ENCODE results near the gene TRIM67.

DNA sequence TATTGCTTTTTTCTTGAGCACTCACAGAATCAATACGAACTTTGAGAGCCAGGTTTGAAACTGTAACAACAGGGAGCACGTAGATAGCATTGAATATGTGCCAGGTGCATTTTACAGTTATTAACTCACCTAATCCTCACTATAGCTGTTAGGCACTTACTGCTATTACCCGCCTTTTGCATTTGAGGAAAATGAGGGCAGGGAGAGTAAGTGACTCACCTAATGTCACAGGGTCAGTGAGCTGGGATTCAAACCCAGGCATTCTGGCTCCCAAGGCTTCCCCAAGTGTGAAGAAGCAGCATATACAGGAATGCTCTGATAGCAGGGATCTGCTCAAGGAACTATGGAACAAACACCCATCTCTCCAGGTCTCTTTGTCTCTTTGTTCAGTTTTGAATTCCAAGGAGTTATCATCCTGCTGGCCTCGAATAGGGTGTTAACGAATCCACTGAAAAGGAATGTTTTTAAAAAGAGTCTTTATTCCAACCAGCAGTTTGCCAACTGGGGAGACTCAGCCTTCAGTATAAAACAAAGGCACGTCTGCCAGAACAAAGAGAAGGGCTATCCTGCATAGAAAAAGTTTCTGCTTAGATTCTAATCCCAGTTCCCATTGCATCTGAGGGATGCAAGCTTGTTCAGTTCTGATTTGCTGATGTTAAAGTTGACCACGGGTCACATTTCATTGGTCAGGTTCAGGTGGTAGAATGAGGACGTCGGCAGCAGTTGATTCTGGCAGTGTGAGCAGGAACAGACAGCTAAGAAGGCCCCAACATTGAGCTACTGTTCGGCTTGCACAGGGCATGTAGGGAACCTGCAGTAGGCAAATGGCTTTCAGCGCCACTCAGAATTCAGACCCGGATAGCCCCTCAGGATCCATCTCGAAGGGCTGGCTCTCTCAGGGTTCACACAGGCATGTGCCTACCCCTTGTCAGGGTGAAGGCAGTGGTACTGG lies 22.1 kb downstream of the TRIM67 start:
- TF ChIP-seq CTCF (IDR thresholded peaks at IDR 0.05) (no peak), EP300 (IDR thresholded peaks at IDR 0.05) (no peak), POLR2AphosphoS5 (IDR thresholded peaks at IDR 0.05) (no peak)
